GM23338 (cell line): ENCODE results near the gene SLC44A4. TPM values are rescaled to one million over a fixed set of nuclear protein-coding genes. Genes with fewer than 3 reads are reported as not detected.

Source experiments
- ATAC-seq: fragments of 200-7000 bp; cut with Tn5 transposase; 3 replicates; pipeline ENCODE4 v1.9.1; 2020
- DNase-seq: peaks from one replicate; pipeline ENCODE4 v3.0.0-alpha.2; 2015; ENCODE audit warnings: low spot score
- H2AFZ ChIP-seq: fragments of 200-600 bp; sonication (generic); 2 replicates; pipeline ENCODE4 v1.8.0; 2016; ENCODE audit warnings: antibody characterized with exemption, mild to moderate bottlenecking, moderate library complexity
- H3F3A ChIP-seq: fragments of 200-600 bp; sonication (generic); replicated peaks from 2 replicates; pipeline ENCODE4 v1.8.0; 2017; ENCODE audit warnings: antibody characterized with exemption, mixed run types, low read depth
- H3K27ac ChIP-seq: fragments of 200-600 bp; sonication (generic); 2 replicates; pipeline ENCODE4 v1.6.1; 2016; ENCODE audit warnings: low read depth
- H3K27me3 ChIP-seq: fragments of 200-600 bp; sonication (generic); 2 replicates; pipeline ENCODE4 v1.8.0; 2016; ENCODE audit warnings: mild to moderate bottlenecking, mixed run types, moderate library complexity; ENCODE audit not compliant: insufficient read depth
- H3K36me3 ChIP-seq: fragments of 200-600 bp; sonication (generic); 2 replicates; pipeline ENCODE4 v1.8.0; 2016; ENCODE audit warnings: mild to moderate bottlenecking; ENCODE audit not compliant: insufficient read depth
- H3K4me1 ChIP-seq: fragments of 200-600 bp; sonication (generic); 2 replicates; pipeline ENCODE4 v1.8.0; 2016; ENCODE audit warnings: mild to moderate bottlenecking, moderate library complexity; ENCODE audit not compliant: insufficient read depth
- H3K4me2 ChIP-seq: fragments of 200-600 bp; sonication (generic); 2 replicates; pipeline ENCODE4 v1.7.1; 2017; ENCODE audit warnings: mixed run types
- H3K4me3 ChIP-seq: fragments of 200-600 bp; sonication (generic); 2 replicates; pipeline ENCODE4 v1.6.1; 2016; ENCODE audit warnings: mixed run types
- H3K79me2 ChIP-seq: fragments of 200-600 bp; sonication (generic); replicated peaks from 2 replicates; pipeline ENCODE4 v1.8.0; 2017; ENCODE audit warnings: mild to moderate bottlenecking; ENCODE audit not compliant: insufficient read depth
- H3K9me2 ChIP-seq: fragments of 200-600 bp; sonication (generic); 2 replicates; pipeline ENCODE4 v1.8.0; 2017; ENCODE audit not compliant: insufficient read depth
- H4K20me1 ChIP-seq: fragments of 200-600 bp; sonication (generic); replicated peaks from 2 replicates; pipeline ENCODE4 v1.8.0; 2017; ENCODE audit warnings: mild to moderate bottlenecking; ENCODE audit not compliant: insufficient read depth
- H3K27ac Mint-ChIP-seq: 2 replicates; pipeline ENCODE4 v1.8.0; 2020; ENCODE audit warnings: inconsistent platforms, mild to moderate bottlenecking, moderate library complexity, mixed read lengths
- H3K27me3 Mint-ChIP-seq: 3 replicates; pipeline ENCODE4 v1.8.0; 2022; ENCODE audit warnings: low read depth, mild to moderate bottlenecking, moderate library complexity, mixed read lengths, inconsistent platforms; ENCODE audit not compliant: insufficient read depth, poor library complexity
- H3K36me3 Mint-ChIP-seq: 3 replicates; pipeline ENCODE4 v1.8.0; 2021; ENCODE audit warnings: low read depth, mild to moderate bottlenecking, inconsistent platforms, moderate library complexity, mixed read lengths
- H3K4me1 Mint-ChIP-seq: 3 replicates; pipeline ENCODE4 v1.8.0; 2020; ENCODE audit warnings: mild to moderate bottlenecking, inconsistent platforms, mixed read lengths
- H3K4me3 Mint-ChIP-seq: 3 replicates; pipeline ENCODE4 v1.8.0; 2021; ENCODE audit warnings: moderate library complexity, mild to moderate bottlenecking, inconsistent platforms, mixed read lengths
- H3K9me3 Mint-ChIP-seq: 3 replicates; pipeline ENCODE4 v1.8.0; 2020; ENCODE audit warnings: moderate library complexity, mild to moderate bottlenecking, inconsistent platforms, mixed read lengths
- CREB1 ChIP-seq: fragments of 250-450 bp; sonication (Bioruptor Pico); IDR thresholded peaks from 2 replicates; pipeline ENCODE4 v1.5.0; 2020; ENCODE audit warnings: low read depth, mild to moderate bottlenecking, moderate library complexity
- EZH2phosphoT487 ChIP-seq: fragments of 200-600 bp; sonication (generic); IDR thresholded peaks from one replicate; pipeline ENCODE4 v1.8.1; 2018; ENCODE audit warnings: antibody characterized with exemption; ENCODE audit not compliant: unreplicated experiment
- JUNB ChIP-seq: IDR thresholded peaks from one replicate; pipeline ENCODE4 v1.6.1; 2016; ENCODE audit warnings: antibody characterized with exemption; ENCODE audit not compliant: unreplicated experiment
- NANOG ChIP-seq: IDR thresholded peaks from 2 replicates; pipeline ENCODE4 v1.6.1; 2016; ENCODE audit warnings: antibody characterized with exemption, borderline replicate concordance
- STAT1 ChIP-seq: IDR thresholded peaks from one replicate; pipeline ENCODE4 v1.6.1; 2016; ENCODE audit warnings: antibody characterized with exemption; ENCODE audit not compliant: unreplicated experiment
- ZNF114 ChIP-seq: fragments of 250-450 bp; sonication (Bioruptor Pico); IDR thresholded peaks from 2 replicates; pipeline ENCODE4 v1.5.0; 2020; ENCODE audit warnings: mild to moderate bottlenecking, moderate library complexity
- polyA plus RNA-seq: library from polyadenylated mRNA; unstranded; fragments of >200 nt; fragmentation: Nextera tagmentation; extraction: Ambion mirVana; gene quantifications from 2 replicates; pipeline ENCODE4 v1.2.1, GENCODE V29; 2016
- total RNA-seq: library from RNA; depleted of rRNA; stranded (reverse); fragments of >200 nt; shearing (Covaris generic); gene quantifications from 2 replicates; pipeline ENCODE4 v1.2.3, GENCODE V29; 2014
- TF ChIP-seq, protein P1 (sequence below), 2 experiments: fragments of 200-600 bp in 1 of 2; sonication (generic) in 1 of 2; conservative IDR thresholded peaks; 2 replicates each; pipeline versions ENCODE4 v1.5.1 to v1.6.1; 2016 to 2017; ENCODE audit warnings: antibody characterized with exemption in 2 of 2, low read depth in 2 of 2, mild to moderate bottlenecking in 2 of 2, moderate library complexity in 1 of 2
- TF ChIP-seq, protein P2 (sequence below): IDR thresholded peaks from one replicate; pipeline ENCODE4 v1.6.1; 2018; ENCODE audit warnings: antibody characterized with exemption; ENCODE audit not compliant: unreplicated experiment
- TF ChIP-seq, protein P3 (sequence below): IDR thresholded peaks from 2 replicates; pipeline ENCODE4 v1.6.1; 2016; ENCODE audit warnings: antibody characterized with exemption

The SLC44A4 gene
- total and polyA plus RNA-seq, 2 experiments from 2014 or later: 1.1 to 3.7 TPM

DNA sequence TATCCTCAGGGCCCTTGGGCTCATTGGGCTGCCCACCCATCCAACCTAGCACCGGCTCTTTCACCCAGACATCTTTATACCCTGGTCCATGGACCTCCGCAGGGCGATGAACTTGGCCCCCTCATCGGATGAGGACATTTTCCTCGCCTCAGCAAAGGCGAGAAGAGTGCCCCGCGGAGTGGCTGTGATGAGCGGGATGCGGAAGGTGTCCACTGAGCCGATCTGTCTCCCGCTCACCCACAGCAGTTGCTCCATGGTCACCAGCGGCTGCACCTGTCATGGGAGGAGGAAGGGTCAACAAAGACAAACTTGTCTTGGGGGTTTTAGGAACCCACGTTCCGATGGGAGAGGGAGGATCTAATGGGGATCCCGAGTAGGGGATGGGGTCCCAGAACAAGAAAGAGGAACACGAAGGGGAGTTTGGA is 16.9 kb downstream of the SLC44A4 start:
- Mint-ChIP-seq H3K4me3 (peak overlapping the region; percentile 95), H3K4me1 (peaks cover 8% of the 10 kb centered on the region), H3K36me3 (peaks cover 17% of the 10 kb centered on the region), H3K27me3 (peaks cover 18% of the 10 kb centered on the region), H3K9me3 (peaks cover 2% of the 10 kb centered on the region; the same call in 1 of the 3 replicates), H3K27ac (no peak overlapping the region)
- DNase-seq: no peak
- H3K4me3 ChIP-seq: peak overlapping the region; percentile 59
- no peak for TF ChIP-seq STAT1
- TF ChIP-seq, protein P1, sequence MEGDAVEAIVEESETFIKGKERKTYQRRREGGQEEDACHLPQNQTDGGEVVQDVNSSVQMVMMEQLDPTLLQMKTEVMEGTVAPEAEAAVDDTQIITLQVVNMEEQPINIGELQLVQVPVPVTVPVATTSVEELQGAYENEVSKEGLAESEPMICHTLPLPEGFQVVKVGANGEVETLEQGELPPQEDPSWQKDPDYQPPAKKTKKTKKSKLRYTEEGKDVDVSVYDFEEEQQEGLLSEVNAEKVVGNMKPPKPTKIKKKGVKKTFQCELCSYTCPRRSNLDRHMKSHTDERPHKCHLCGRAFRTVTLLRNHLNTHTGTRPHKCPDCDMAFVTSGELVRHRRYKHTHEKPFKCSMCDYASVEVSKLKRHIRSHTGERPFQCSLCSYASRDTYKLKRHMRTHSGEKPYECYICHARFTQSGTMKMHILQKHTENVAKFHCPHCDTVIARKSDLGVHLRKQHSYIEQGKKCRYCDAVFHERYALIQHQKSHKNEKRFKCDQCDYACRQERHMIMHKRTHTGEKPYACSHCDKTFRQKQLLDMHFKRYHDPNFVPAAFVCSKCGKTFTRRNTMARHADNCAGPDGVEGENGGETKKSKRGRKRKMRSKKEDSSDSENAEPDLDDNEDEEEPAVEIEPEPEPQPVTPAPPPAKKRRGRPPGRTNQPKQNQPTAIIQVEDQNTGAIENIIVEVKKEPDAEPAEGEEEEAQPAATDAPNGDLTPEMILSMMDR (conservative IDR thresholded peaks at IDR 0.05; ENCODE audit: low read depth in 2 of 2): no peak
- no peak for TF ChIP-seq EZH2phosphoT487
- no peak for TF ChIP-seq ZNF114
- TF ChIP-seq, protein P2, sequence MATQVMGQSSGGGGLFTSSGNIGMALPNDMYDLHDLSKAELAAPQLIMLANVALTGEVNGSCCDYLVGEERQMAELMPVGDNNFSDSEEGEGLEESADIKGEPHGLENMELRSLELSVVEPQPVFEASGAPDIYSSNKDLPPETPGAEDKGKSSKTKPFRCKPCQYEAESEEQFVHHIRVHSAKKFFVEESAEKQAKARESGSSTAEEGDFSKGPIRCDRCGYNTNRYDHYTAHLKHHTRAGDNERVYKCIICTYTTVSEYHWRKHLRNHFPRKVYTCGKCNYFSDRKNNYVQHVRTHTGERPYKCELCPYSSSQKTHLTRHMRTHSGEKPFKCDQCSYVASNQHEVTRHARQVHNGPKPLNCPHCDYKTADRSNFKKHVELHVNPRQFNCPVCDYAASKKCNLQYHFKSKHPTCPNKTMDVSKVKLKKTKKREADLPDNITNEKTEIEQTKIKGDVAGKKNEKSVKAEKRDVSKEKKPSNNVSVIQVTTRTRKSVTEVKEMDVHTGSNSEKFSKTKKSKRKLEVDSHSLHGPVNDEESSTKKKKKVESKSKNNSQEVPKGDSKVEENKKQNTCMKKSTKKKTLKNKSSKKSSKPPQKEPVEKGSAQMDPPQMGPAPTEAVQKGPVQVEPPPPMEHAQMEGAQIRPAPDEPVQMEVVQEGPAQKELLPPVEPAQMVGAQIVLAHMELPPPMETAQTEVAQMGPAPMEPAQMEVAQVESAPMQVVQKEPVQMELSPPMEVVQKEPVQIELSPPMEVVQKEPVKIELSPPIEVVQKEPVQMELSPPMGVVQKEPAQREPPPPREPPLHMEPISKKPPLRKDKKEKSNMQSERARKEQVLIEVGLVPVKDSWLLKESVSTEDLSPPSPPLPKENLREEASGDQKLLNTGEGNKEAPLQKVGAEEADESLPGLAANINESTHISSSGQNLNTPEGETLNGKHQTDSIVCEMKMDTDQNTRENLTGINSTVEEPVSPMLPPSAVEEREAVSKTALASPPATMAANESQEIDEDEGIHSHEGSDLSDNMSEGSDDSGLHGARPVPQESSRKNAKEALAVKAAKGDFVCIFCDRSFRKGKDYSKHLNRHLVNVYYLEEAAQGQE: no peak
- TF ChIP-seq, protein P3, sequence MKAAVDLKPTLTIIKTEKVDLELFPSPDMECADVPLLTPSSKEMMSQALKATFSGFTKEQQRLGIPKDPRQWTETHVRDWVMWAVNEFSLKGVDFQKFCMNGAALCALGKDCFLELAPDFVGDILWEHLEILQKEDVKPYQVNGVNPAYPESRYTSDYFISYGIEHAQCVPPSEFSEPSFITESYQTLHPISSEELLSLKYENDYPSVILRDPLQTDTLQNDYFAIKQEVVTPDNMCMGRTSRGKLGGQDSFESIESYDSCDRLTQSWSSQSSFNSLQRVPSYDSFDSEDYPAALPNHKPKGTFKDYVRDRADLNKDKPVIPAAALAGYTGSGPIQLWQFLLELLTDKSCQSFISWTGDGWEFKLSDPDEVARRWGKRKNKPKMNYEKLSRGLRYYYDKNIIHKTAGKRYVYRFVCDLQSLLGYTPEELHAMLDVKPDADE: no peak
- ATAC-seq: no peak
- H3K9me2 ChIP-seq: no peaks in the 10 kb centered on the region
- peaks cover 8% of the 10 kb centered on the region; the same call in 1 of the 2 replicates for H3K79me2 ChIP-seq
- H3K27ac ChIP-seq: no peak overlapping the region
- H2AFZ ChIP-seq: no peak overlapping the region
- peaks cover 3% of the 10 kb centered on the region; the same call in 1 of the 2 replicates for H4K20me1 ChIP-seq
- H3K4me2 ChIP-seq: peak overlapping the region; percentile 98
- H3F3A ChIP-seq: peaks cover 12% of the 10 kb centered on the region; the same call in 1 of the 2 replicates
- no peaks in the 10 kb centered on the region for H3K36me3 ChIP-seq
- no peaks in the 10 kb centered on the region for H3K27me3 ChIP-seq
- peaks cover 12% of the 10 kb centered on the region; the same call in 1 of the 2 replicates for H3K4me1 ChIP-seq

DNA sequence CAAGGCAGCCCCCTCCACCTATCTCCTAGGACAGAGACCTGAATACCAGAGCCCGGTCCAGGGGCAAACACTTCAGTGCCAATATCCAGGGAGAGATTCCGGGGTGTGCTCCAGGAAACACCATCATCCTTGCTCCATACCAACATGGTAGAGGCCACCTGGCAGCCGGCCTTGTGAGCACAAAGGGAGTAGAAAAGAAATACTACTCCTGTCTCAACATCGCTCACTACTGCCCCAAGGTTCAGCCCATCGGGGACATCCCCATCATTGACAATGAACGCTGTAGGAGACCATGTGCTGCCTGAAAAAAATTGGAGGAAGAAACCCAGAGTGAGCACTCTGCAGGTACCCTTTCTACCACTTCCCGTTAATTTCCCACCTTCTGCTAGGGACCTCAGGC is 17.6 kb downstream of the SLC44A4 start:
- peaks cover 8% of the 10 kb centered on the region for H3K4me1 Mint-ChIP-seq
- peaks cover 18% of the 10 kb centered on the region for H3K27me3 Mint-ChIP-seq
- peaks cover 12% of the 10 kb centered on the region; the same call in 1 of the 2 replicates for H3K4me1 ChIP-seq
- TF ChIP-seq, protein P2: no peak
- TF ChIP-seq JUNB (no peak), NANOG (no peak), CREB1 (CRISPR knock-in tag) (no peak), EZH2phosphoT487 (no peak), STAT1 (no peak)
- TF ChIP-seq, protein P3: no peak
- TF ChIP-seq, protein P1 (conservative IDR thresholded peaks at IDR 0.05; ENCODE audit: low read depth in 2 of 2): no peak

More for the DNA sequence above, 17.6 kb downstream of the SLC44A4 start:
- peak overlapping the region; percentile 59; the same call in 1 of the 2 replicates for H3K4me3 ChIP-seq
- Mint-ChIP-seq H3K36me3 (peaks cover 18% of the 10 kb centered on the region), H3K9me3 (peaks cover 2% of the 10 kb centered on the region; the same call in 1 of the 3 replicates), H3K27ac (no peak overlapping the region), H3K4me3 (peak overlapping the region; percentile 95)
- H3K27me3 ChIP-seq: no peaks in the 10 kb centered on the region
- ATAC-seq (no peak), DNase-seq (no peak)
- no peaks in the 10 kb centered on the region for H3K36me3 ChIP-seq
- no peak overlapping the region for H2AFZ ChIP-seq
- H3F3A ChIP-seq: peaks cover 12% of the 10 kb centered on the region; the same call in 1 of the 2 replicates
- H3K9me2 ChIP-seq: no peaks in the 10 kb centered on the region
- H4K20me1 ChIP-seq: peaks cover 3% of the 10 kb centered on the region; the same call in 1 of the 2 replicates
- H3K27ac ChIP-seq: no peak overlapping the region
- peaks cover 8% of the 10 kb centered on the region; the same call in 1 of the 2 replicates for H3K79me2 ChIP-seq
- H3K4me2 ChIP-seq: no peak overlapping the region
